Parathyroid adenoma (tissue), 2 donors: ENCODE measurements around the gene SFMBT2.
"Not testable (repeated sequence)": the region's sequence is repeated elsewhere in the genome, so short reads cannot be mapped to it uniquely, and the experiment has no call there.

Source experiments
- H2AFZ ChIP-seq: fragments of 300-600 bp; sonication (generic); one replicate; pipeline ENCODE4 v1.7.0; 2017; ENCODE audit warnings: antibody characterized with exemption, mild to moderate bottlenecking
- H3K27ac ChIP-seq: fragments of 300-600 bp; sonication (generic); one replicate; pipeline ENCODE4 v1.7.0; 2017
- H3K27me3 ChIP-seq: fragments of 300-600 bp; sonication (generic); one replicate; pipeline ENCODE4 v1.7.0; 2017; ENCODE audit warnings: low read length; ENCODE audit not compliant: control insufficient read depth, insufficient read depth
- H3K36me3 ChIP-seq: fragments of 300-600 bp; sonication (generic); one replicate; pipeline ENCODE4 v1.7.0; 2017; ENCODE audit warnings: low read length; ENCODE audit not compliant: control insufficient read depth, insufficient read depth
- H3K4me1 ChIP-seq: fragments of 300-600 bp; sonication (generic); one replicate; pipeline ENCODE4 v1.7.0; 2017; ENCODE audit warnings: control low read depth
- H3K4me2 ChIP-seq: fragments of 300-600 bp; sonication (generic); one replicate; pipeline ENCODE4 v1.7.0; 2017; ENCODE audit warnings: low read length
- H3K4me3 ChIP-seq: fragments of 300-600 bp; sonication (generic); one replicate; pipeline ENCODE4 v1.7.0; 2017; ENCODE audit warnings: low read depth, low read length
- H3K79me2 ChIP-seq: fragments of 300-600 bp; sonication (generic); one replicate; pipeline ENCODE4 v1.7.0; 2017; ENCODE audit warnings: control low read depth
- H3K9ac ChIP-seq: fragments of 300-600 bp; sonication (generic); one replicate; pipeline ENCODE4 v1.7.0; 2017; ENCODE audit warnings: mild to moderate bottlenecking
- H3K9me3 ChIP-seq: fragments of 300-600 bp; sonication (generic); one replicate; pipeline ENCODE4 v1.7.0; 2017; ENCODE audit warnings: low read length; ENCODE audit not compliant: control insufficient read depth
- CTCF ChIP-seq: fragments of 300-600 bp; sonication (generic); IDR thresholded peaks from one replicate; pipeline ENCODE4 v1.7.0; 2017; ENCODE audit warnings: antibody characterized with exemption, mild to moderate bottlenecking
- donor health status: primary hyperparathyroidism.

Gene SFMBT2

GRCh38 chr10:7312488-7312857 lies 98.4 kb downstream of the SFMBT2 start:
- Histone ChIP-seq H3K4me2 (no peak overlapping the region), H3K9ac (no peak overlapping the region), H3K27me3 (no peaks in the 10 kb centered on the region), H3K36me3 (no peaks in the 10 kb centered on the region), H3K9me3 (no peaks in the 10 kb centered on the region), H2AFZ (no peak overlapping the region), H3K4me3 (no peak overlapping the region), H3K27ac (no peak overlapping the region), H3K4me1 (no peaks in the 10 kb centered on the region), H3K79me2 (peaks cover 20% of the 10 kb centered on the region)
- TF ChIP-seq CTCF: no peak

- H3K9me3 ChIP-seq, H3K4me3 ChIP-seq, H3K36me3 ChIP-seq, H3K27ac ChIP-seq, H3K4me1 ChIP-seq, H3K27me3 ChIP-seq, H3K9ac ChIP-seq, H2AFZ ChIP-seq, H3K4me2 ChIP-seq: not testable (repeated sequence)
- H3K79me2 ChIP-seq: peaks cover 20% of the 10 kb centered on the region
Measured at GRCh38 chr10:7311850-7312487, 98.9 kb downstream of the SFMBT2 start.

GRCh38 chr10:7311218-7311849 lies 99.5 kb downstream of the SFMBT2 start:
- no peak overlapping the region for H3K9ac ChIP-seq
- no peak overlapping the region for H3K4me3 ChIP-seq
- H3K4me1 ChIP-seq: no peaks in the 10 kb centered on the region
- H3K4me2 ChIP-seq: no peak overlapping the region
- H3K9me3 ChIP-seq: no peaks in the 10 kb centered on the region
- H2AFZ ChIP-seq: no peak overlapping the region
- H3K27ac ChIP-seq: no peak overlapping the region
- H3K79me2 ChIP-seq: peaks cover 14% of the 10 kb centered on the region
- H3K36me3 ChIP-seq: no peaks in the 10 kb centered on the region
- no peaks in the 10 kb centered on the region for H3K27me3 ChIP-seq
- no peak for TF ChIP-seq CTCF

- no peak overlapping the region for H3K9ac ChIP-seq
- no peak overlapping the region for H3K27ac ChIP-seq
- no peaks in the 10 kb centered on the region for H3K36me3 ChIP-seq
- no peaks in the 10 kb centered on the region for H3K27me3 ChIP-seq
- no peak overlapping the region for H3K4me2 ChIP-seq
- H3K4me1 ChIP-seq: no peaks in the 10 kb centered on the region
- no peak for TF ChIP-seq CTCF
- no peak overlapping the region for H2AFZ ChIP-seq
- peaks cover 12% of the 10 kb centered on the region for H3K79me2 ChIP-seq
- no peak overlapping the region for H3K4me3 ChIP-seq
- no peaks in the 10 kb centered on the region for H3K9me3 ChIP-seq
Measured at GRCh38 chr10:7310076-7310475, 100.8 kb downstream of the SFMBT2 start.

- Histone ChIP-seq H3K27me3 (no peaks in the 10 kb centered on the region), H3K79me2 (peaks cover 10% of the 10 kb centered on the region), H3K9me3 (no peaks in the 10 kb centered on the region), H2AFZ (no peak overlapping the region), H3K9ac (no peak overlapping the region), H3K27ac (no peak overlapping the region), H3K4me1 (no peaks in the 10 kb centered on the region), H3K4me3 (no peak overlapping the region), H3K4me2 (no peak overlapping the region), H3K36me3 (no peaks in the 10 kb centered on the region)
- no peak for TF ChIP-seq CTCF
Measured at GRCh38 chr10:7308826-7309225, 102.0 kb downstream of the SFMBT2 start.
